WTC11 (cell line): Measurements from ENCODE around the gene CAPN12. TPM values are rescaled to one million over a fixed set of nuclear protein-coding genes. Genes with fewer than 3 reads are reported as not detected.

Experiments
- ATAC-seq: fragments of 200-7000 bp; cut with Tn5 transposase; 2 replicates; pipeline ENCODE4 v1.10.0; 2021; ENCODE audit warnings: mild to moderate bottlenecking, moderate library complexity
- CTCF ChIA-PET: fragments of 300-600 bp; sonication (Branson Sonifier 250); formaldehyde crosslinking; loops from one replicate; lab custom pipeline; 2021; ENCODE audit warnings: antibody characterized with exemption; lab: Charles Lee
- POLR2A ChIA-PET: fragments of 350-600 bp; sonication (Branson Sonifier 250); formaldehyde crosslinking; loops from one replicate; lab custom pipeline; 2021; ENCODE audit warnings: antibody characterized with exemption; lab: Charles Lee
- DNase-seq: peaks from one replicate; pipeline ENCODE4 v3.0.0; 2021; ENCODE audit warnings: low spot score
- H3K27ac Mint-ChIP-seq: 2 replicates; pipeline ENCODE4 v1.8.0; 2021; ENCODE audit warnings: mixed read lengths
- H3K27me3 Mint-ChIP-seq: 2 replicates; pipeline ENCODE4 v1.8.0; 2021; ENCODE audit warnings: low read depth, mild to moderate bottlenecking, moderate library complexity, mixed read lengths
- H3K36me3 Mint-ChIP-seq: 2 replicates; pipeline ENCODE4 v1.8.0; 2021; ENCODE audit warnings: mixed read lengths
- H3K4me1 Mint-ChIP-seq: 2 replicates; pipeline ENCODE4 v1.8.0; 2022; ENCODE audit warnings: mixed read lengths
- H3K4me3 Mint-ChIP-seq: 2 replicates; pipeline ENCODE4 v1.8.0; 2021; ENCODE audit warnings: mild to moderate bottlenecking, moderate library complexity, mixed read lengths
- H3K9me3 Mint-ChIP-seq: 2 replicates; pipeline ENCODE4 v1.8.0; 2021; ENCODE audit warnings: mixed read lengths
- AR ChIP-seq: fragments of 250-450 bp; sonication (Bioruptor Pico); IDR thresholded peaks from 2 replicates; pipeline ENCODE4 v1.9.0; 2021; ENCODE audit warnings: mild to moderate bottlenecking
- ATF1 ChIP-seq: sonication (generic); formaldehyde crosslinking; IDR thresholded peaks from 2 replicates; pipeline ENCODE4 v1.8.1; 2023; ENCODE audit warnings: mild to moderate bottlenecking, moderate library complexity, missing genetic modification reagents
- CREB1 ChIP-seq: sonication (generic); formaldehyde crosslinking; IDR thresholded peaks from 2 replicates; pipeline ENCODE4 v1.8.0; 2023; ENCODE audit warnings: mild to moderate bottlenecking, missing genetic modification reagents
- CREM ChIP-seq: sonication (generic); formaldehyde crosslinking; IDR thresholded peaks from 2 replicates; pipeline ENCODE4 v1.8.1; 2022; ENCODE audit warnings: mild to moderate bottlenecking, missing genetic modification reagents, moderate library complexity
- E2F1 ChIP-seq: sonication (generic); formaldehyde crosslinking; IDR thresholded peaks from 2 replicates; pipeline ENCODE4 v1.8.0; 2022; ENCODE audit warnings: mild to moderate bottlenecking, missing genetic modification reagents
- E2F4 ChIP-seq: sonication (generic); formaldehyde crosslinking; IDR thresholded peaks from 2 replicates; pipeline ENCODE4 v1.8.1; 2022; ENCODE audit warnings: low read depth, mild to moderate bottlenecking, moderate library complexity, missing genetic modification reagents, borderline replicate concordance
- EMX1 ChIP-seq: fragments of 250-450 bp; sonication (Bioruptor Pico); IDR thresholded peaks from 2 replicates; pipeline ENCODE4 v1.8.0; 2021; ENCODE audit warnings: mild to moderate bottlenecking
- ETV6 ChIP-seq: sonication (generic); formaldehyde crosslinking; IDR thresholded peaks from 2 replicates; pipeline ENCODE4 v1.8.1; 2022; ENCODE audit warnings: mild to moderate bottlenecking, missing genetic modification reagents
- GABPB1 ChIP-seq: sonication (generic); formaldehyde crosslinking; IDR thresholded peaks from 2 replicates; pipeline ENCODE4 v1.8.1; 2023; ENCODE audit warnings: mild to moderate bottlenecking, missing genetic modification reagents
- IRF1 ChIP-seq: sonication (generic); formaldehyde crosslinking; IDR thresholded peaks from 2 replicates; pipeline ENCODE4 v1.8.0; 2023; ENCODE audit warnings: missing genetic modification reagents
- KAT7 ChIP-seq: sonication (generic); formaldehyde crosslinking; IDR thresholded peaks from 2 replicates; pipeline ENCODE4 v1.8.1; 2023; ENCODE audit warnings: missing genetic modification reagents, mild to moderate bottlenecking, borderline replicate concordance
- NR1H2 ChIP-seq: sonication (generic); formaldehyde crosslinking; IDR thresholded peaks from 2 replicates; pipeline ENCODE4 v1.9.0; 2021; ENCODE audit warnings: mild to moderate bottlenecking, moderate library complexity, missing genetic modification reagents
- NR2C2 ChIP-seq: sonication (generic); formaldehyde crosslinking; IDR thresholded peaks from 2 replicates; pipeline ENCODE4 v1.8.0; 2022; ENCODE audit warnings: mild to moderate bottlenecking, missing genetic modification reagents
- PRRX2 ChIP-seq: fragments of 250-450 bp; sonication (Bioruptor Pico); IDR thresholded peaks from 2 replicates; pipeline ENCODE4 v1.8.0; 2021; ENCODE audit warnings: mild to moderate bottlenecking
- SMAD4 ChIP-seq: sonication (generic); formaldehyde crosslinking; IDR thresholded peaks from 2 replicates; pipeline ENCODE4 v1.8.0; 2022; ENCODE audit warnings: mild to moderate bottlenecking, missing genetic modification reagents
- TCF7 ChIP-seq: sonication (generic); formaldehyde crosslinking; IDR thresholded peaks from 2 replicates; pipeline ENCODE4 v1.8.0; 2022; ENCODE audit warnings: mild to moderate bottlenecking, low read depth, missing genetic modification reagents, moderate library complexity
- TEAD1 ChIP-seq: sonication (generic); formaldehyde crosslinking; IDR thresholded peaks from 2 replicates; pipeline ENCODE4 v1.8.0; 2022; ENCODE audit warnings: mild to moderate bottlenecking, missing genetic modification reagents
- USF1 ChIP-seq: sonication (generic); formaldehyde crosslinking; IDR thresholded peaks from 2 replicates; pipeline ENCODE4 v1.8.0; 2022; ENCODE audit warnings: mild to moderate bottlenecking, missing genetic modification reagents
- ZNF317 ChIP-seq: sonication (generic); formaldehyde crosslinking; IDR thresholded peaks from 2 replicates; pipeline ENCODE4 v1.8.1; 2023; ENCODE audit warnings: low read depth, mild to moderate bottlenecking, moderate library complexity, missing genetic modification reagents, borderline replicate concordance
- total RNA-seq: library from RNA; stranded (reverse); gene quantifications from 3 replicates; pipeline ENCODE4 v1.2.3, GENCODE V29; 2021
- TF ChIP-seq, protein P1 (sequence below): sonication (generic); formaldehyde crosslinking; IDR thresholded peaks from 2 replicates; pipeline ENCODE4 v1.8.1; 2022; ENCODE audit warnings: mild to moderate bottlenecking, missing genetic modification reagents, moderate library complexity, borderline replicate concordance

The CAPN12 gene
- total RNA-seq, 1 experiment from 2014 or later = 9.6 TPM

- no peaks in the 10 kb centered on the region for H3K9me3 Mint-ChIP-seq
- no peak for TF ChIP-seq PRRX2 (CRISPR knock-in tag)
- no peak for TF ChIP-seq GABPB1 (CRISPR knock-in tag)
- TF ChIP-seq CREM (CRISPR knock-in tag) = no peak
- no peak for TF ChIP-seq SMAD4 (CRISPR knock-in tag)
- no peak for TF ChIP-seq TCF7 (CRISPR knock-in tag)
- no peak for TF ChIP-seq KAT7
- TF ChIP-seq ZNF317 (CRISPR knock-in tag) = no peak
- no peak for TF ChIP-seq IRF1
- TF ChIP-seq EMX1 (CRISPR knock-in tag) = no peak
- TF ChIP-seq ETV6 = no peak
- TF ChIP-seq NR1H2 = no peak
- TF ChIP-seq, protein P1, sequence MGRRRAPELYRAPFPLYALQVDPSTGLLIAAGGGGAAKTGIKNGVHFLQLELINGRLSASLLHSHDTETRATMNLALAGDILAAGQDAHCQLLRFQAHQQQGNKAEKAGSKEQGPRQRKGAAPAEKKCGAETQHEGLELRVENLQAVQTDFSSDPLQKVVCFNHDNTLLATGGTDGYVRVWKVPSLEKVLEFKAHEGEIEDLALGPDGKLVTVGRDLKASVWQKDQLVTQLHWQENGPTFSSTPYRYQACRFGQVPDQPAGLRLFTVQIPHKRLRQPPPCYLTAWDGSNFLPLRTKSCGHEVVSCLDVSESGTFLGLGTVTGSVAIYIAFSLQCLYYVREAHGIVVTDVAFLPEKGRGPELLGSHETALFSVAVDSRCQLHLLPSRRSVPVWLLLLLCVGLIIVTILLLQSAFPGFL (CRISPR knock-in tag) = no peak
- no peak for TF ChIP-seq NR2C2 (CRISPR knock-in tag)
- no peak for TF ChIP-seq AR
- TF ChIP-seq ATF1 = no peak
- TF ChIP-seq USF1 (CRISPR knock-in tag) = no peak
- TF ChIP-seq TEAD1 (CRISPR knock-in tag) = no peak
- no peak for TF ChIP-seq E2F1
- no peak for TF ChIP-seq CREB1 (CRISPR knock-in tag)
- TF ChIP-seq E2F4 (CRISPR knock-in tag) = no peak
- TF ChIP-seq, all 79 proteins: peak for 0
- ATAC-seq (no peak), DNase-seq (no peak)
- Mint-ChIP-seq H3K36me3 (peaks cover 55% of the 10 kb centered on the region), H3K27me3 (no peaks in the 10 kb centered on the region), H3K27ac (peak overlapping the region; percentile 18; the same call in 1 of the 2 replicates), H3K4me3 (no peak overlapping the region), H3K4me1 (no peaks in the 10 kb centered on the region)
- ChIA-PET POLR2A (no interaction called here), CTCF (interaction anchor here (0.8 kb wide), 1 partner anchor 13 kb away, joined by 3 read pairs; no protein-coding TSS in a partner anchor)
Measured at GRCh38 chr19:38705197-38706019, 38.9 kb downstream of the CAPN12 start.
